ENCODE results near the gene TCAP. TPM values are rescaled to one million over a fixed set of nuclear protein-coding genes. Genes with fewer than 3 reads are reported as not detected.
A peak's percentile ranks its signal among the peaks of the same experiment; 100 is the strongest.

TCAP gene
- total RNA-seq, 1 experiment from 2014 or later = 2.1 TPM

DNA sequence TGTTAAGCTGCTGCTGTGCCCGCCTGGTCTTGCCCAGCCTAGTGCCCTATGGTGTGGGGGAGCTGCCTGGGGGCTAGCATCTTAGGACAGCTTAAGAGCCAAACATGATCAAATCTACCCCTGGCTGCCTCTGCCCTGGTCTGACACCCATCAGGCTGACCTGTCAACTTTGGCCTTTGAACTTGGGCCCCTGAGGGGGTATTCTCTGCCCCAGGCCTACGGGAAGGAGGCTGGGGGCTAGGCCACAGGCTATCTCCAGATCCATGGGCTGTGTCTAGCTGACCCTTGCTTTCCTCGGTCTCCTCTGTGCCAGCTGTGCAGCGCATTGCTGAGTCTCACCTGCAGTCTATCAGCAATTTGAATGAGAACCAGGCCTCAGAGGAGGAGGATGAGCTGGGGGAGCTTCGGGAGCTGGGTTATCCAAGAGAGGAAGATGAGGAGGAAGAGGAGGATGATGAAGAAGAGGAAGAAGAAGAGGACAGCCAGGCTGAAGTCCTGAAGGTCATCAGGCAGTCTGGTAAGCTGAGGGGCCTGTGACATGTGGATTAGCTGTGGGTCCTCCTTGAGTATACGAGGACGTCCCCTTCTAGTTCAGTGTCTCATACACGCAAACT lies 31.5 kb upstream of the TCAP start:
- H2AK5ac ChIP-seq (ENCODE audit: insufficient read length, low read length) = no peak overlapping the region
- H3K9me3 Mint-ChIP-seq = no peaks in the 10 kb centered on the region; a peak in 1 of 5 replicates
- H2AFZ ChIP-seq (ENCODE audit: low read length) = no peak overlapping the region
- H3K36me3 Mint-ChIP-seq (ENCODE audit: insufficient read depth in 1 of 3, low read depth in 3 of 3) = no peaks in the 10 kb centered on the region; a peak in 2 of 7 replicates
- no peak overlapping the region for H3T11ph ChIP-seq (ENCODE audit: low read length)
- H3K14ac ChIP-seq (ENCODE audit: insufficient read depth, low read length) = no peak overlapping the region
- H3K27ac ChIP-seq (ENCODE audit: insufficient read length, low read depth, low read length) = no peak overlapping the region
- no peaks in the 10 kb centered on the region for H3K9me3 ChIP-seq (ENCODE audit: control insufficient read depth, low read depth, low read length)
- peaks cover 69 to 78% of the 10 kb centered on the region in 2 experiments for H3K4me1 Mint-ChIP-seq
- no CpG with 5 or more reads among the region's 8 CpGs for WGBS (ENCODE audit: extremely low coverage, insufficient read length, low lambda C conversion rate)
- H3K79me2 ChIP-seq (ENCODE audit: insufficient read depth, low read length) = no peaks in the 10 kb centered on the region; the same call in 1 of the 2 replicates
- no peak overlapping the region for H3K56ac ChIP-seq (ENCODE audit: insufficient read length, low read depth, low read length)
- H3K4me2 ChIP-seq (ENCODE audit: insufficient read depth, insufficient read length, low read length) = no peak overlapping the region
- peaks cover 26% of the 10 kb centered on the region; the same call in 1 of the 2 replicates for H3K4me1 ChIP-seq (ENCODE audit: insufficient read depth, low read length)
- TF ChIP-seq, protein P1, sequence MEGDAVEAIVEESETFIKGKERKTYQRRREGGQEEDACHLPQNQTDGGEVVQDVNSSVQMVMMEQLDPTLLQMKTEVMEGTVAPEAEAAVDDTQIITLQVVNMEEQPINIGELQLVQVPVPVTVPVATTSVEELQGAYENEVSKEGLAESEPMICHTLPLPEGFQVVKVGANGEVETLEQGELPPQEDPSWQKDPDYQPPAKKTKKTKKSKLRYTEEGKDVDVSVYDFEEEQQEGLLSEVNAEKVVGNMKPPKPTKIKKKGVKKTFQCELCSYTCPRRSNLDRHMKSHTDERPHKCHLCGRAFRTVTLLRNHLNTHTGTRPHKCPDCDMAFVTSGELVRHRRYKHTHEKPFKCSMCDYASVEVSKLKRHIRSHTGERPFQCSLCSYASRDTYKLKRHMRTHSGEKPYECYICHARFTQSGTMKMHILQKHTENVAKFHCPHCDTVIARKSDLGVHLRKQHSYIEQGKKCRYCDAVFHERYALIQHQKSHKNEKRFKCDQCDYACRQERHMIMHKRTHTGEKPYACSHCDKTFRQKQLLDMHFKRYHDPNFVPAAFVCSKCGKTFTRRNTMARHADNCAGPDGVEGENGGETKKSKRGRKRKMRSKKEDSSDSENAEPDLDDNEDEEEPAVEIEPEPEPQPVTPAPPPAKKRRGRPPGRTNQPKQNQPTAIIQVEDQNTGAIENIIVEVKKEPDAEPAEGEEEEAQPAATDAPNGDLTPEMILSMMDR (conservative IDR thresholded peaks at IDR 0.05) = no peak
- H3K27ac Mint-ChIP-seq = peak overlapping the region in 1 of 3 experiments; percentile 28; a peak in 1 of 7 replicates
- H3K4me3 Mint-ChIP-seq = no peak overlapping the region
- no peak overlapping the region for H3K23ac ChIP-seq (ENCODE audit: insufficient read length, low read depth, low read length)
- no peak overlapping the region for H4K8ac ChIP-seq (replicated peaks; ENCODE audit: insufficient read length, low read depth, low read length)
- DNase-seq = no peak
- H2BK20ac ChIP-seq (ENCODE audit: low read depth, low read length, poor library complexity, severe bottlenecking) = no peak overlapping the region
- no peak overlapping the region for H4K91ac ChIP-seq (ENCODE audit: insufficient read length, low read depth, low read length)
- peaks cover 8% of the 10 kb centered on the region for H3K23me2 ChIP-seq (ENCODE audit: insufficient read length, low read depth, low read length, poor library complexity, severe bottlenecking)
- H4K20me1 ChIP-seq (ENCODE audit: control insufficient read depth, insufficient read depth, insufficient read length) = no peaks in the 10 kb centered on the region
- no peak overlapping the region for H2BK12ac ChIP-seq (ENCODE audit: insufficient read length, low read depth, low read length)
- H3K4ac ChIP-seq (ENCODE audit: low read depth, low read length) = no peak overlapping the region
- no peak overlapping the region for H2BK120ac ChIP-seq (ENCODE audit: low read depth, low read length, poor library complexity, severe bottlenecking)
- H3K79me1 ChIP-seq (ENCODE audit: insufficient read depth, low read depth, low read length, poor library complexity, severe bottlenecking) = no peaks in the 10 kb centered on the region
- no peaks in the 10 kb centered on the region for H3K27me3 ChIP-seq (ENCODE audit: insufficient read depth, low read length)
- no peak overlapping the region for H3K9ac ChIP-seq (ENCODE audit: extremely low read depth, insufficient read length, low read length)
- peaks cover 3% of the 10 kb centered on the region for H3K27me3 Mint-ChIP-seq (ENCODE audit: low read depth)
- H2BK15ac ChIP-seq (ENCODE audit: low read depth, low read length) = no peak overlapping the region
- no peak overlapping the region for H4K5ac ChIP-seq (ENCODE audit: insufficient read length, low read depth, low read length)
- no peak overlapping the region for H2BK5ac ChIP-seq (ENCODE audit: insufficient read length, low read length)
- H3K18ac ChIP-seq (ENCODE audit: insufficient read length, low read depth, low read length) = no peak overlapping the region
